Esophagus muscularis mucosa (tissue), 4 donors: Measurements from ENCODE around the gene LLGL1. TPM values are rescaled to one million over a fixed set of nuclear protein-coding genes. Genes with fewer than 3 reads are reported as not detected.

ENCODE experiments used
- DNase-seq: peaks from one replicate; pipeline ENCODE4 v3.0.0-alpha.2; 2017; ENCODE audit errors: extremely low spot score
- H3K27ac ChIP-seq, 4 donors: fragments of 200-600 bp; sonication (generic); replicated peaks in 1 of 4; 1 replicate in 3 of 4; 2 replicates in 1 of 4; pipeline ENCODE4 v1.5.1; 2016 to 2019; ENCODE audit warnings: mild to moderate bottlenecking in 1 of 4
- H3K27me3 ChIP-seq, 4 donors: fragments of 200-600 bp; sonication (generic); one replicate each; pipeline versions ENCODE4 v1.5.1 to v1.6.0; 2016 to 2019
- H3K36me3 ChIP-seq, 4 donors: fragments of 200-600 bp; sonication (generic); one replicate each; pipeline ENCODE4 v1.5.1; 2016 to 2019
- H3K4me1 ChIP-seq, 4 donors: fragments of 200-600 bp; sonication (generic); one replicate each; pipeline ENCODE4 v1.5.1; 2016 to 2019
- H3K4me3 ChIP-seq, 4 donors: fragments of 200-600 bp; sonication (generic); 1 replicate in 2 of 4; 2 replicates in 2 of 4; pipeline ENCODE4 v1.5.1; 2016 to 2019; ENCODE audit warnings: mild to moderate bottlenecking in 4 of 4, moderate library complexity in 1 of 4
- H3K9me3 ChIP-seq, 4 donors: fragments of 200-600 bp; sonication (generic); 1 replicate in 3 of 4; 2 replicates in 1 of 4; pipeline ENCODE4 v1.5.1; 2016 to 2019
- CTCF ChIP-seq, 3 experiments: fragments of 200-600 bp in 2 of 3; fragments of 450-650 bp in 1 of 3; sonication (generic) in 2 of 3; IDR thresholded peaks; one replicate each; pipeline ENCODE4 v1.5.1; 2017 to 2019; ENCODE audit warnings: antibody characterized with exemption in 3 of 3, mild to moderate bottlenecking in 2 of 3, moderate library complexity in 1 of 3
- EP300 ChIP-seq: sonication (generic); formaldehyde crosslinking; IDR thresholded peaks from one replicate; pipeline ENCODE4 v1.6.1; 2017; ENCODE audit warnings: antibody characterized with exemption
- POLR2A ChIP-seq: fragments of 450-650 bp; IDR thresholded peaks from one replicate; pipeline ENCODE4 v1.6.1; 2017; ENCODE audit warnings: antibody characterized with exemption, moderate library complexity, mild to moderate bottlenecking, low read depth
- POLR2AphosphoS5 ChIP-seq, 2 donors: sonication (generic); formaldehyde crosslinking; IDR thresholded peaks; one replicate each; pipeline ENCODE4 v1.6.1; 2017; ENCODE audit warnings: antibody characterized with exemption in 2 of 2
- WGBS: methylation state at CpG from one replicate; pipeline ENCODE4 v1.1.5; 2018; 5-methylcytosine and 5-hydroxymethylcytosine counted together
- intact Hi-C: fragments of 100-400 bp; cut with DNase I; formaldehyde crosslinking; loops from one replicate; pipeline ENCODE4 v1.15.1; 2023
- total RNA-seq, 4 donors: library from RNA; depleted of rRNA; stranded (reverse); fragments of >200 nt; gene quantifications; one replicate each; pipeline versions ENCODE4 v1.1.0 to v1.2.1, GENCODE V29; 2016

LLGL1 gene
- total RNA-seq, 4 donors from 2014 or later: 17.6 to 35.1 (median 26.2) TPM

DNA sequence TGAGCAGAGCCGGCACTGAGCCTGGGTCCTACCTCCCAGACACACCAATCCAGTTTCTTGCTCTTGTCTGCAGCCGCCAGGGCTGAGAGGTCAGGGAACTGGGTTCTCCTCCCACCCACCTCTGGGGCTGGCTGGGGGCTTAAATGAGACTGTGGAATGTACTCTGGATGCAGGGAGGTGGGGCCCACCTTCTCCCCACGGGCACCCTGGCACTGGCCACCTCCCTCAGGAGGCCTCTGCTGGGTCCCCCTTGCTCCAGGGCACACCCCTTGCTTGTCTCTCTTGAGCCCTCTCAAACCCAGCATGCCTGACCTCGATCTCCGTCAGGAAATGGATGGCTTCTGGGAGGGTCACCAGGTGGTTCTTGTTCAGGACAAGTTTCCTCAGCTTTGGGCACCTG is 26.7 kb downstream of the LLGL1 start:
- Histone ChIP-seq H3K27me3 (no peaks in the 10 kb centered on the region), H3K4me3 (no peak overlapping the region), H3K27ac (no peak overlapping the region), H3K9me3 (no peaks in the 10 kb centered on the region), H3K4me1 (peaks cover 29 to 34% (median 33%) of the 10 kb centered on the region in 4 donors), H3K36me3 (peaks cover 71 to 97% (median 96%) of the 10 kb centered on the region in 4 donors)
- DNase-seq: no peak
- WGBS: no CpG with 5 or more reads among the region's 5 CpGs
- intact Hi-C loops: no loop called here
- TF ChIP-seq CTCF (IDR thresholded peaks at IDR 0.05): no peak
- TF ChIP-seq EP300: no peak
- no peak for TF ChIP-seq POLR2A
- TF ChIP-seq POLR2AphosphoS5 (IDR thresholded peaks at IDR 0.05): no peak

GRCh38 chr17:18253187-18253884 is 27.9 kb downstream of the LLGL1 start:
- Histone ChIP-seq H3K27ac (no peak overlapping the region), H3K36me3 (peaks cover 71 to 86% (median 84%) of the 10 kb centered on the region in 4 donors), H3K27me3 (no peaks in the 10 kb centered on the region), H3K9me3 (no peaks in the 10 kb centered on the region), H3K4me1 (peaks cover 22 to 29% (median 28%) of the 10 kb centered on the region in 4 donors), H3K4me3 (no peak overlapping the region)
- 82% methylated on average over 9 of the region's 16 CpGs for WGBS
- intact Hi-C loops: no loop called here
- TF ChIP-seq EP300: no peak
- no peak for TF ChIP-seq POLR2A
- TF ChIP-seq CTCF (IDR thresholded peaks at IDR 0.05): no peak
- TF ChIP-seq POLR2AphosphoS5 (IDR thresholded peaks at IDR 0.05): no peak
- no peak for DNase-seq

- intact Hi-C loops: no loop called here
- Histone ChIP-seq H3K27me3 (no peaks in the 10 kb centered on the region), H3K36me3 (peaks cover 65 to 78% (median 76%) of the 10 kb centered on the region in 4 donors), H3K4me3 (no peak overlapping the region), H3K4me1 (peaks cover 19 to 29% (median 25%) of the 10 kb centered on the region in 4 donors), H3K27ac (no peak overlapping the region), H3K9me3 (no peaks in the 10 kb centered on the region)
- whole genome bisulfite sequencing: 82% methylated on average over 16 of the region's 27 CpGs
- no peak for TF ChIP-seq POLR2AphosphoS5 (IDR thresholded peaks at IDR 0.05)
- TF ChIP-seq CTCF (IDR thresholded peaks at IDR 0.05): no peak
- TF ChIP-seq POLR2A: no peak
- no peak for TF ChIP-seq EP300
- DNase-seq: no peak
Observed at GRCh38 chr17:18253947-18254821, 28.7 kb downstream of the LLGL1 start.

DNA sequence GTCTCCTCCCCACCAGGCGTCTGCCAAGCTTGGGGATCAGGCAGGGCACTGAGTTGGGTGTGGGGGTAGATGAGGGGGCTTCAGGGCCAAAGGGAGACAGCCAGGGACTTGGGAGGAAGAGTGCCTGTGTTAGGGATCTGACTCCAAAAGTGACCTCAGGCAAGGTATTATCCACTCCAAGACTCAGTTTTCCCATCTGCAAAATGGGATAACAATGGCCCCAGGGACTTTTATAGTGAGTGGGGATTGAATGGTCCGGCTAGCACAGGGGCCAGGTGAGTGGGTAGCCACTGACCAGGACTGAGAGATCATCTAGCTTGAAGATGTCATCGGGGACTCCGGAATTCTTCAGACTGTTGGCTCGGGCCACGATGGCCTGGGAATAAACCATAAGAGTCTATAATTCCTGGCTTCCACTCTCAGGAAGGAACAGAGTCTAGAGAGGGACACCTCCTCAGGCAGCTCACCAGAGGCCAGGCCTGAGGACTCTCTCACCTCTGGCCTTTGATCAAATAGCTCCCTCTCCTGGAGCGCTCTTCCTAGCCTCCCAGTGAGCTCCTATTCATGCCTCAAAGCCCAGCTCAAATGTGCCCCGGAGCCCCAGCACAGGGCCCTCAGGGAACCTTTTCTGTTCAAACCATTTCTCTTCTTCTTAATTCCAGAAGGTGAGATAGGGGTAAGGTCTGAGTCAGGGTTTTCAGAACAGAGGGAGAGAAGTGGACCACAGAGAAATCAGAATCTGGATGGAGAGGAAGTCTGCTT is 29.6 kb downstream of the LLGL1 start:
- H3K27ac ChIP-seq: no peak overlapping the region
- WGBS: 96% methylated on average over 8 of the region's 8 CpGs
- H3K4me3 ChIP-seq: no peak overlapping the region
- no peaks in the 10 kb centered on the region for H3K27me3 ChIP-seq
- DNase-seq: no peak
- no peaks in the 10 kb centered on the region for H3K9me3 ChIP-seq
- intact Hi-C loops: no loop called here
- H3K36me3 ChIP-seq: peaks cover 61 to 69% (median 67%) of the 10 kb centered on the region in 4 donors
- H3K4me1 ChIP-seq: peaks cover 28 to 38% (median 33%) of the 10 kb centered on the region in 4 donors
- TF ChIP-seq CTCF (IDR thresholded peaks at IDR 0.05): no peak
- TF ChIP-seq EP300: no peak
